ENCODE results near the gene NMNAT1.
"Not testable (repeated sequence)": the region's sequence is repeated elsewhere in the genome, so short reads cannot be mapped to it uniquely, and the experiment has no call there.

Gene NMNAT1

DNA sequence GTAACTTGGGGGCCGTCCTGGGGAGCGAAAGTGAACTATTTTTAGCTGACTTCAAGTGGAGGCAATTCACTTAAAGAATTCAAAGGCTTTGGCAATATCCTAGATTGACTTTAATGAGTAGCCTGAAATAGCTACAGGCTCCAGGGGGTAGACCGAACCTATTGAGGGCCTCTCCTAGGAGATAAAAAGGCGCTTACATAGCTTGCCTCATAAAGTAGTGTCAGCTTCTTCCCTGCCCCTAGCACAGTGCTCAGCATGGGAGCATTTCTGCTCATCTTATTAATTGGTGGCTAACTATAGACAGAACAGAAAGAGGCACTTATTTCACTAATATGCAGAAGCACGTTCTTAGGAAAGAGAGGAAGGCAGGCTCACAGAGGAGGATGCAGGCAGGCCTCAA, 20.9 kb upstream of the NMNAT1 start:
- no peak for DNase-seq

DNA sequence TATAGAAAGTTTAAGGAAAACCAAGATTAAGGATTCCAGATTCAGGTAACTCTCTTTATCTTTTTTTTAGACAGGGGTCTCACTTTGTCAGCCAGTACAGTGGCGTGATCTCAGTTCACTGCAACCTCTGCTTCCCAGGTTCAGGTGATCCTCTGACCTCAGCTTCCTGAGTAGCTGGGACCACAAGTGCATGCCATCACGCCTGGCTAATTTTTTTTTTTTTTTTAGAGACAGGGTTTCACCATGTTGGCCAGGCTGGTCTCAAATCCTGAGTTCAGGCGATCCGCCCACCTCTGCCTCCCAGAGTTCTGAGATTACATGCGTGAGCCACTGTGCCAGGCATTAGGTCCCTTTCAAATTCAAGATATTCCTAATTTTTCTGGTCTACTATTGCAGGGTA, 16.0 kb upstream of the NMNAT1 start:
- no peak for DNase-seq

DNA sequence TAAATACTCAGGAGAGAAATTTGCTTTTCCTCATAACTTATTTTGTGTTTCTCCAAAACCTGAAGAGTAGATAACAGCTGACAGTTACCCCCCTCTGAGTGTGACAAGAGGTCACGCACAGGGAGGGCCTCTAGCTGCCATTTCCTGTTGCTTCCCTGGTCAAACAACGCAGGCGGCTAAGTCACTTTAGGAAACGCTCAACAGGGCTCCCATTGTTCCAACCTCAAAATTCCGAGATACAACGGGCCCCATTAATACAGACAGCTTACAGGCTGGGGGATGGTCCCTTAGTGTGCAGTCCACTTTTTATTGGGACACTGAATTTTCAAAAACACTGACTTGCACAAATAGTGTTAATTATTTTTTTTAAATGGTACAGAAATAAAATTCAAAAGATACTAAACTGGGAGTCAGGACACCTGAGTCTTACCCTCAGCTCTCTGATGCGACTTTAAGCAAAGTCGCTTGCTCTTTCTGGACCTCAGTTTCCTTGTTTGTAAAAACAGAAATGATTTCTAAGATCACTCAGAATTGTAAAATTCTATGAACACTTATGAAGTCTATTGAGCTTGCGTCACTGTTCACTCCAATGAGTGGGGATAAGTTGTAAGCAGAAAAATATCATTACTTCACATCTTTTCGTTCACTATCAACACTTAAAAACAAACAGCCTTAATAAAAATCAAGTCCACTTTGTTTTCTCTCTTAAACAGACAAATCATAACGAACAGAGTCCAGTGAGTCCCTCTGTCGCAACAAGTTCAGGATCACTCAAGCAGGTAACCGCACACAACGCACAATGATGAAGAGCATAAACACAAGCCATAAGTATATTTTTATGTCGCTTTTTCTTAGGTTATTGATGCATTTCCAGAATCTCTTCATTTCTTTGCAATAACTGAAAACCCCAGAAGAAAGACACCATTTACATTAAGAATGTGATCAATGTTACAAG, 13.6 kb upstream of the NMNAT1 start:
- DNase-seq: no peak

DNA sequence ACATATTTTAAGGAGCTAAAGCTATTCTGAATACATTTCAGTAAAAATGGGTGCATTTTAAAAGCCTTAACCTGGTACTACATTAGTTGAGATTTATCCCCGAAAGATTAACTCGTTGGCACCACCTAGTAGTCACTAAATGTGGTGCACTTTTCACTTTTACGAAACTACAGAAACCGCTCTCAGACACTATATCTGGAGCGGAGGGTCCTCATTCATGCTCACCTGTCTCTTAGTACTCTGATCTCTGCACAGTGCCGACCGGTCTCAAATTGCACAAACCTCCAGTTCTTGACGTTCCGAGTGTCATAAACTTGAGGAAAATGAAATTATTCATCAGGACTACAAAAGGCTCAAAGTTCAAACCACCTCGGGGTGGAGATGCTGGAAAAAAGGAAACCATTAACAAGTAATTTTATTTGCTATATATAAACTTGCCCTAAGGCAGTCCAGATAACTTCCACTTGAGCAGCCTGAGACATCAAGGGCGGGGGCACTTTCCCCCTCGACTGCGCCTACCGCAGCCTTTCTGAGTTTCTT, 806 bp upstream of the NMNAT1 start:
- DNase-seq: no peak

DNA sequence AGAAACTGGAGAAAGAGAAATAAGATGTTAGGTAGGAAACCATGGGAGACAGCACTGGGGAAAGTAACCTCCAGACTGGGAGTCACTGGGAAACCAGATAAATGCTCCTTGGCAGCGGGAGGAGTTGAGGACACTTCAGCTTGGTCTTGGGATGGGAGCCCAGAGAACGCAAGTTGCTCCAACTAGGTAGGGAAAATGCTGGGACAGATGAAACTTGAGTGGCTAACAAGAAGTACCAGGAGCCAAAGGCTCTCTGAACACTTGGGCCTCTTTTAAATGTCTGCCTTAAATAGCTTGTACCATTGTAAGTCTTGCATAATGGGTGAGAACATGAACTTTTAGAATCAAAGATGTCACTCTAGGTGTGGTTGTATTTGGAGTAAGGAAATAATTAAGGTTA, 3.0 kb downstream of the NMNAT1 start:
- no peak for DNase-seq

DNA sequence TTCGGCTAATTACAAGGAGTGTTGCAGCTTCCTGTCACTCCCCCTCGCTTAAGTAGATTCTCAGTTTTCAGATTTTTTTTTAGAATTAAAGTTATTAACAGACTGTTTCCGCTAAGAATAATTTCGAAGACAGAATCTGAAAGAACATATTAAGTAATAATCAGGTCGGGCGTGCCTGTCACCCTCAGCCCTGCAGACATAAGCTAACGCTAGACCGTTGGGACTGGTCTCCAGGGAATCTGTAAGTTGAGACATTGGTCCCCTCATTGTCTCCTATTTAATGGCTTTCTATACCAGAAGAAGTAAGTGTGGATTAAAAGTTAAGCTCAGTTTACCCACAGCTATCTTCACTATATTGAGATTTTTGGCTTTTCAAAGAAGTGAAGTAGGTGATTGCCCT, 14.5 kb downstream of the NMNAT1 start:
- DNase-seq: no peak

DNA sequence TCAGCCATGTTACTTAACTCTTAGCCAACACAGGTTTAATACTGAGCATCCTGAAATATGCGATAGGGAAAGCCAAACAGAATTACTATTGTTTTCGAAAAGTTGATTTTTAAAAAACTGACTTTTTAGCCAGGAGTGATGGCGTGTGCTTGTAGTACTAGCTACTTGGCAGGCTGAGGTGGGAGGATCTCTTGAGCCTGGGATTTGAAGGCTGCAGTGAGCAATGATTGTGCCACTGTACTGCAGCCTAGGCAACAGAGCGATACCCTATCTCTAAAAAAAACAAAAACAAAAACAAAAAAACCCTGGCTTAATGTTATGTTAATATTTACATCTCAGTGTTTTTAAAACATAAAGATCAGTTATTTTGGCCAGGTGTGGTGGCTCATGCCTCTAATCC, 16.7 kb downstream of the NMNAT1 start:
- no peak for DNase-seq

DNA sequence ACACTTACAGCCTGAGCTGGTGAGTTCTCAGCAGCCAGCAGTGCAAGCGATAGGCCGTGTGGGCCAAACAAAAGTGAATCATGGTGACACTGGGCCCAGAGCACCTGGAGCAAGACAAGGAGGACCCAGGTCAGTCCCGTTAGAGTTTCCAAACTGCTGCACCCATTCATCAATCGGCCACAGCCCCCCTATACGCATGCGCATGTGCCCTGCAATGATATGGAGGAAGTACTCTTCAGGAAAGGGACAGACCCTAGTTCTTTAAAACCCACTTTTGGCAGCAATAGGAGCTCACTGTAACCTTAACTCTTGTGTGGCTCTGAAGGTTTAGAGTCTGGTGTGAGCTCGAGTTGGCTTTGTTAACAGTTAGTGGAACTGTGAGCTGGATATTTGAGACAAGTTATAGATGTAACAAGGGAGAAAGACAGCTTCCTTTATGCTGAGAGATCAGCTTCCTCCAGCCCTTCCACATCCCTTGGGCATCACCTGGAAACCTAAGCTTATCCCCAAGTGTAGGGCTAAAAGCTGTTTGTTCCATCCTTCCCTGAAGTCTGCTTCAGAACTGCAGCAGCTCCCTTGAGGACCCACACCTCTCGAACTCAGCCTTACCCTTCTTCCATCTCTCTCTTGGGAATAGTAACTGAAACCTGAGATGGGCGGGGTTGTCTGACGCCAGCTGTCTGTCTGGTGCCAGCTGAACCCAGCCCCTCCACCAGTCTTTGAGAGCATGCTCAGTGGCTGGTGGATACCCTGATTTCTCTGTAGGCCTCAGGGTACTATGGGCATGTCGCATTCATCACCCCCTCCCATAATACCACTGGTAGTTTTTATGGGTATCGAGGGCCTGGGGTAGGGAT, 17.7 kb downstream of the NMNAT1 start:
- DNase-seq: no peak

DNA sequence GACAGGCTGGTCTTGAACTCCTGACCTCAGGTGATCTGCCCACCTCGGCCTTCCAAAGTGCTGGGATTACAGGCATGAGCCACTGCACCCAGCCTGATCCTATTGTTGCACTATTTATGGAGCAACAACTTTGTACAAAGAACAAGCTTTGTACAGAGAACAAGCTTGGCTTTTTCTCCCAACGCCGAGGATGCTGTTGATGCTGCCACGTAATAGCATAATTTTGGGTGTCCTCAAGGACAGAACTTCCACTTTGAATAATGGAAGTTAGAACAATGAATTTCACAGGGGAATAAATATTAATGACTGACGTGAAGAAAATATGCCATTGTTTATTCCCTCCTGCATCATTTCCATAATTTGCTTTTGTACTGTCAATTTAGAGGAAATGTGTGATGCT, 41.0 kb downstream of the NMNAT1 start:
- no peak for DNase-seq

DNA sequence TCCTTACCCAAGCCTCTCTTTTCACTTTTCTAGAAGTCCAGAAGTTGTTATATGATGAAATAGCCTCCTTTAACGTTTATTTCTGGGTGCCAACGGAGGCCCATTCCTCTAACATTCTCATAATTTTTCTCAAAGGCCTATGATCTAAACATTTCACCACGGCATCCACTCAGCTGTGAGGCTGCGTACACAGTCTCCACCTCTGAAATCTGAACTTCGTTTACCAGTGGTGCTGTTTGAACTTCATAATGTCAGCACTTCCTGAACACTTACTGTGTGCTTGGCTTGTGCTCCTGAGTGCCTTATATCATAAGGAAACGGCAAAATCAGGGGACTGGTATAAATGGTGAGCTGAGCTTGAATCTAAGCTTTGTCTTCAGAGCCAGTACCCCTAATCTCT, 41.7 kb downstream of the NMNAT1 start:
- DNase-seq: no peak

DNA sequence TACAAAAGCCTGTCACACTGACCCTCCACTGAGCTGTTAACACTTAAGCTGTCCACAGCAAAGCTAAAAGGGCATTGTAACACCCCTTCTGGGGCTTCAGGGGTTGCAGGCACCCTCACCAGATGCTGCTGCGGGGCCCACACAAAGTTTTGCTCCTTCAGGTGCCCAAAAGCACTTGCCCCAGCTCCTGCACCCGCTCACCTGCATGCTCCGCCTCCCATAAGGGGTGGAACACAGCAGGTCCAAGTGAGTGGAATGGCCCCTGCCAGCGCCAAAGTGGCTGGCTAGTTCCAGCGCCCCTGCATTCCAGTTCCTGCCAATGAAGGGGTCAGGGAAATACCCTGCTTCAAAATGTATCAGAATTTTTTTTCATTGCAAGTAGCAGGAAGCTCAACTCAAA, 46.5 kb downstream of the NMNAT1 start:
- no peak for DNase-seq

DNA sequence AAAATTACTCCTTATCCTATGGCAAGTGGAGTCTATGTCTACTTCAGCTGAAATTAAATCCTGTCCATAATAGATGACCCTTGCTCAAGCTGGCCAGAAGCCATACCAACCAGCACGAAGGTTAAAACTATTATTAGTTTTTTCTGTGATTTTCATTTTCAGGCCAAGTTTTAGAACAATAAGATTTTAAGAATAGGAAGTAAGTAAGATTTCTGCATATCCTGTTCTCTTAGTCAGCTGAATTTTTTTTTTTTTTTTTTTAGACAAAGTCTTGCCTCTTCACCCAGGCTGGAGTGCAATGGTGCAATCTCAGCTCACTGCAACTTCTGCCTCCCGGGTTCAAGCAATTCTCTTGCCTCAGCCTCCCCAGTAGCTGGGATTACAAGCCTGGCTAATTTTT, 47.7 kb downstream of the NMNAT1 start:
- no peak for DNase-seq

DNA sequence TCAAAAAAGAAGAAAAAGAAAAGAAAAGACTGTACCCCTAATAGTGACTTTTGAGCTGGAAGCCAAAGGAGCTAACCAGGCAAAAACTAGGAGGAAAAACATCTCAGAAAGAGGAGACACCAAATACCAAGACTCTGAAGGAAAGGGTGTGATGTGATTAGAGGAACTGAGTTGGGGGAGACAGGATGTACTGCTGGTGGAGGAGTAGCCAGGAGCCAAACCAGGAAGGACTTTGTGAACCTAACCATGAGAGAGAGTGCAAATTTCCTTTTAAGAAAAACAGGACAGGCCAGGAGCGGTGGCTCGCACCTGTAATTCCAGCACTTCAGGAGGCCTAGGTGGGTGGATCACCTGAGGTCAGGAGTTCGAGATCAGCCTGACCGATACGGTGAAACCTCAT, 49.6 kb downstream of the NMNAT1 start:
- no peak for DNase-seq

DNA sequence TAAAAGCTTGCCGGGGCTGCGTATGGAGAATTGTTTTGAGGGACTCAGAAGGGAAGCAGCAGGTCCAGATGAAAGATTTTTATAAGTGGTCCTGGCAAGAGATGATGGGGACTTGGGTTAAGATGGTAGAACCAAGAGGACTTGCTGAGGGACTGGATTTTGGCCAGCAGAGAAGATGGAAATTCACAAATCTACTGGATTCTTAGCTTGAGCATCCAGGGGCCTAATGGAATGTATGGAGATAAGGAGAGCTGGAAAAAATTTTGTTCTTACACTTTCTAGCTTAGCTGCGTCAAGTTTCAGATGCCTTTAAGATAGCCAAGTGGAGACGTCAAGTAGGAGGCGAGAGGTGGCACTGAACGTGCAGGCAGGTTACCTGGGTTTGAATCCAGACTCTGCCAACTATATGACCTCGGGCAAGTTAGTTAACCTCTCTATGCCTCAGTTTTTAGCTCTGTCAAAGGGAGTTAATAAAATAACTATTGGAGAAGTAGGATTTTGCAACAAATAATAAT, 50.3 kb downstream of the NMNAT1 start:
- DNase-seq: no peak

DNA sequence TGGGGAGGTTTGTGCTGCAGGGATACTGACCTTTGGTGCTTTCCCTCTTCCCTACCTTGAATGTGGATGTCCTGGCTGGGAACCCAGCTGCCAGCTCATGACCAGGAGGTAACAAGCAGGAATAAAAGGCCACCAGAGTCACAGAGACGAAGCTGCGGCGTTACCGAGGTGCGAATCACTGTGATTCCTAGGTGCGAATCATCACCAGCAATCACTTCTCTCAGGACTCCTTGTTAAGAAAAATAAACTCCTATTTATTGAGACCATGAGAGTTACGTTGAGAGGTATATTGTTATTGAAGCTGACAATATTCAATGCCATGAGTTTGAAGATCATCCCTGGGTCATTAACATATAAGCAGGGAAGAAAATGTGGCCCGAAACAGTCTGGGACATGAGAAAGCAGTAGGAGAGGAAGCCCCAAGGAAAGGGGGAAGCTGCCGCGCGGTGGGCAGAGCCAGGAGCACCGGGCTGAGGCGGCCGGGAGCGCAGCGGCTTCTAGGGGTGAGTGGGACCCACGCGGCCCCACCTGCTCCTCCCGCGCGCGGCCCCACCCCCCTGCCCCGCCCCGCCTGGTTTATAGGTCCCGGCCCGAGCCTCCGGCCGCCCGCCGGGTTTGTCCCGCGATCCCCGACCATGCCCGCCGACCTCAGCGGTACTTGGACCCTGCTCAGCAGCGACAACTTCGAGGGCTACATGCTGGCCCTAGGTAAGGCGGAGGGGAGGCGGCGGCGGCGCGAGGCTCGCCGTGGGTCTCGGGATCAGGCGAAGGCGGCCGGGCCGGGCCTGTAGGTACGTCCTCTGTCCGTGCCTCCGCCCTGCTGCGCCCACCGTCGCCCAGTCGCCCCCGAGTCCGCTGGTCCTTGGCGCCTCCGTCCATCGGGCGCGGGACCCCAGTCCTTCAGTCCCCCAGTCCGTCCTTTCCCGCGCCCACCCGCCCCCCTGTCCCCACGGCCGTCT, 53.6 kb downstream of the NMNAT1 start, which contains the start of gene RBP7:
RBP7 (plus strand) TSS at position 605 of the 959 bp plus-strand sequence; CDS start at position 636, 31 bp downstream.
- DNase-seq: peak; percentile 21 to 28

DNA sequence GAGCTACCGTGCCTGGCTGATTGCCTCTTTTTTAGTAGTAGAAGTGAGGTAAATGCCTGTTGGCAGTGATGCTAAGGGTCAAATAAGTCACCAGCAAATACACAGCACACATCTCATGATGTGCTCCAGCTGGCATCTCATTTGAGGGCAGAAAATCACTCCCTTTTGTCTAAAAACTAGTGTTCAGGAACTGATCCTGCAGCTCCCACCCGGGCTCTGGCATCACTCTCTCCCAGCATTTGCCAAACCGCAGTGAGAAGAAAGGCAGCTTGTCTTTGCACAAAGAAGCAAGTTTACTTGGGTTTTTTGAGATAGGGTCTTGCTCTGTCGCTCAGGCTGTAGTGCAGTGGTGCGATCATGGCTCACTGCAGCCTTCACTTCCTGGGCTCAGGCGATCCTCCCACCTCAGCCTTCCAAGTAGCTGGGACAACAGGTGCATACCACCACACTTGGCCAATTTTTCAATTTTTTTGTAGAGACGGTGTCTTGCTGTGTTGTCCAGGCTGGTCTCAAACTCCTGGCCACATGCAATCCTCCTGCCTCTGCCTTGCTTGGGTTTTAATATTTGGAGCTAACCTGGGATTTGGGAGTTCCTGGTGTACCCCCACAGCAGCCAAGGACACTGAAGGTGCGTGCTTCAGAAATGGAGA, 57.9 kb downstream of the NMNAT1 start:
- DNase-seq: no peak

DNA sequence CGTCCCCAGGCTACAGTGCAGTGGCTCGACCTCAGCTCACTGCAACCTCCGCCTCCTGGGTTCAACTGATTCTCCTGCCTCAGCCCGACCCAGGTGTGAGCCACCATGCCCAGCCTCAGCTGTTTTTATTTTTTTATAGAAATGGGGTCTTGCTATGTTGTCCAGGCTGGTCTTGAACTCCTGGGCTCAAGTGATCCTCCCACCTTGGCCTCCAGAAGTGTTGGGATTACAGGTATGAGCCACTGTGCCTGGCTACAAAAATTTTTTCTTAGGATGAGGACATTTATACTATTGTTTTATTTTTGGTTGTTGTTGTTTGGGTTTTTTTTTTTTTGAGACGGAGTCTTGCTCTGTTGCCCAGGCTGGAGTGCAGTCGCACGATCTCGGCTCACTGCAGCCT, 62.0 kb downstream of the NMNAT1 start:
- not testable (repeated sequence) for DNase-seq

DNA sequence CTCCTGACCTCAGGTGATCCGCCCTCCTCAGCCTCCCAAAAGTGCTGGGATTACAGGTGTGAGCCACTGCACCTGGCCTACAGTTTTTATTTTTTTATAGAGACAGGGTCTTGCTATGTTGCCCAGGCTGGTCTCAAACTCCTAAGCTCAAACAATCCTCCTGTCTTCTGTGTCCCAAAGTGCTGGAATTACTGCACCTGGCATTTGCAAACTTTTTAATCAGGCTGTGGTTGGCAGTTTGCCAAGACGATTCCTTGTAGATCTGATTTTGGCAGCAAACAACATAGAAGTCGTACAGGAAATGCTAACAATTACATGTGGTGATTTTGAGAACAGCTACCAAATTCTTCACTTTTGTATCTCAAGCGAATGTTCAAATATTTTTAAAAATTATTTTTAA, 63.9 kb downstream of the NMNAT1 start:
- DNase-seq: no peak

DNA sequence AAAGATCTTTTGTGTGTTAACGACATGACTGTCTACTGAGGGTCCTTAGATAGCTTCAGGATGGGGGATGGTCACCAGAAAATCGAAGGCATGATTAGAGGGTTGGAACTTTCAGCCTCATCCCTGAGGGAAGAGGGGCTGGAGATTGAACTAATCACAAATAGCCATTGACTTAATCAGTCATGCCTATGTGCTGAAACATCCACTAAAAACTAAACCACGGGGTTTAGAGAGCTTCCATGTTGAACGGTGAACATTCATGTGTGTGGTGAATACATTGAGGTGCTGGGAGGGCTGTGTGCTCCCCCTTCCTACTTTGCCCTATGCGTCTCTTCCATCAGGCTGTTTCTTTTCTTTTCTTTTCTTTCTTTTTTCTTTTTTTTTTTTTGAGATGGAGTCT, 70.7 kb downstream of the NMNAT1 start:
- no peak for DNase-seq

DNA sequence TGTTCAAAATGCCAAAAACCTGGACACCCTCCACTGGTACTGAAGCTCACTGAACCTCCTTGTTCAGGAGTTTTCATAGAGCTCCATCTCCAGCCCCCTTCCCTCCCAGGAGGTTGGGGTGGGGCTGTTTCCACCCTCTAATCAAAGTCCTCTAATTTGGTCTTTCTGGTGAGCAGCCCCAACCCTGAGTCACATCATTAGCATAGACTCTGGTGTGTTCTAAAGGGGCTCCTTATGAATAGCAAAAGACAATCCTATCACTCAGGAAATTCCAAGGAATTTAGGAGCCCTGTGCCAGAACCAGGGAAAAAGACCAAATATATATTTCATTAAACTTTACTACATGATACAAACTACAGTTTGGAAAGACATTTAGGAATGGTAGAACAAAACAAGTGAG, 76.3 kb downstream of the NMNAT1 start:
- no peak for DNase-seq

DNA sequence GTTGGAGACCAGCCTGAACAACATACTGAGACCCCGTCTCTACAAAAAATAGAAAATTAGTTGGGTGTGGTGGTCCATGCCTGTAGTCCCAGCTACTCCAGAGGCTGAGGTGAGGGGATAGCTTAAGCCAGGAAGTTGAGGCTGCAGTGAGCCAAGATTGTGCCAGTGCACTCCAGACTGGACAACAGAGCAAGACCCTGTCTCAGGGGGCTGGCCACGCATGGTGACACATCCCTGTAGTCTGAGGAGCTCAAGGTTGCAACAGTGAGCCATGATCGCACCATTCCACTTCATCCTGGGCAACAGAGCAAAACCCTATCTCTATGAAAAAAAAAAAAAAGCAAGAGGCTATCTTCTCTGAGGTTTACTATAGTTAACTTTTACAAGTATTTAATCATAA, 76.8 kb downstream of the NMNAT1 start:
- no peak for DNase-seq

DNA sequence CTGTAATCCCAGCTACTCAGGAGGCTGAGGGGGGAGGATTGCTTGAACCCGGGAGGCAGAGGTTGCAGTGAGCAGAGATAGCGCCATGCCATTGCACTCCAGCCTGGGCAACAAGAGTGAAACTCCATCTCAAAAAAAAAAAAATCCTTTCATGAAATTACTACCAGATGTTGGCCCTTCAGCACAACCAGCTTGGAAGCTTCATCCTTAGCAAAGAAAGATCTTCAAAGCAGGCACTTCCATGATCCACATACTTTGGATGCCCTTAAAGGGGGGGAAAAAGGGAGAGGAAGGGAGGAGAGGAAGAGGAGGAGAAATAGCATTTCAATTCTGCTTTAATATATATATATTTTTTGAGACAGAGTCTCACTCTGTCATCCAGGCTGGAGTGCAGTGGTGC, 77.4 kb downstream of the NMNAT1 start:
- not testable (repeated sequence) for DNase-seq
